HG03342 (cell line): ENCODE measurements around the gene SCN8A.

Experiments used
- ATAC-seq: cut with Tn5 transposase; IDR thresholded peaks from one replicate; pipeline ENCODE4 v1.9.1; 2021; ENCODE audit warnings: mild to moderate bottlenecking, moderate library complexity; ENCODE audit not compliant: unreplicated experiment

SCN8A gene

DNA sequence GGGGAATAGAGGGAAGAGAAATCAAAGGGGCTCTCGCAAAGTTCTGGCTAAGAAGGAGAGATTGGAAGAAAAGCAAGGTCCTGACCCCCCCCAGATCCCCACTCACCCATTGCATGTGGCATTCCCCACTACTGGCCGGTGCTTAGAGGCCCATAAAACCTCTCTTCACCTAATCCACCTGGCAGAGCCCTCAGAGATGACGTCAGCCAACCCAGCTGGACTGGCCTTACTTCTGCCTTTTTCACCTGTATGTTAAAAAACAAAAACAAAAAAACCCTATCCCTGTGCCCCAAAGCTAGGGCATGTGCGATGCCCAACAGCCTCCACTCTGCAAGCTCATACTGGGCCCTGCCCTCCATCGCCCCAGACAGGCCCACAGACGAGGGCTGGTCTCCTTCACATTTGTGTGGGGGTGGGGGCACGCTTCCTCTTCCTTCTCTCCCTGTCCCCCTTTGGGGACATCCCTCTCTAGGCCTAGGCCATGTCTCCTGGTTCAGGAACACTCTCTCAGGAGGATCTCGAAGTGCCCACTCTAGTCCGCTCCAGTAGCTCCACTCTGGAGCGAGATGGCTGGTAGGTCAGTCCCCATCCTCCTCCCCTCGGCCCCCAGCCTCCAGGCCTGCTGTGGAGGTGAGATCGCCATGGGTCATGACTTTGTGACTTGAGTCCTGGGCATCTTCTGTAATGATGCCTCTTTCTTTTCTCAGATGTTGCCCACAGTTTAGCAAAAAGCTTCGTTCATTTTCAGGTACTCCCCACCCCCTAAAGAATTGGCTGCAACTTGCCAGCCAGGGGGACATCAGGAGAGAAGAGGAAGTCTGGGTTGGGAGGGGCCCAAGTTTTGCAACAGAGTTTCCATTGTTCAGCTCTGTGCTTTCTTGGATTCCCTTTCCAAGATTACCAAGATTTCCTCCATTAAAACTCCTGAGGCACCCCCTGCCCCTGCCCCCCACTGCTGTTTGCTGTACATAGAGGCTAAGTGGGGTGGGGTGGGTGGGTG is 220.5 kb downstream of the SCN8A start:
- ATAC-seq, result no peak

DNA sequence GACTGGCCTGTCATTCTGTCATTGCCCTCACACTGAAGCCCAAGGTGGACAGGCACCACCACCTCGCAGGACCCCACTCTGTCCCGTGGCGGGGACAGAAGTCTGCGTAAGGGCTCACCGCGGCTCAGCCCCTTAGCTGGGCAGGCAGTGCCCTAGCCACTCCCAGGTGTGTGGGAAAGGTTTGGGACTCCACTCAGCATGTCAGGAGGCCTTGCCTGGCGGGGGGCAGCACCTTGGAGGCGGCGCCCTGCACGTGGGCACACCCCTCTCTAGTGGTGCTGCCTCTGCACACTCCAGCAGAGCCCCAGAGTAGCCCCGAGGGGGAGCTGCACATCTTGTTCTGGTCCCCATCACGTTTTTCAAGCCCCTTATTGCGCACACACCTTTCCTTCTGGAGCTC is 221.8 kb downstream of the SCN8A start:
- ATAC-seq, result no peak

DNA sequence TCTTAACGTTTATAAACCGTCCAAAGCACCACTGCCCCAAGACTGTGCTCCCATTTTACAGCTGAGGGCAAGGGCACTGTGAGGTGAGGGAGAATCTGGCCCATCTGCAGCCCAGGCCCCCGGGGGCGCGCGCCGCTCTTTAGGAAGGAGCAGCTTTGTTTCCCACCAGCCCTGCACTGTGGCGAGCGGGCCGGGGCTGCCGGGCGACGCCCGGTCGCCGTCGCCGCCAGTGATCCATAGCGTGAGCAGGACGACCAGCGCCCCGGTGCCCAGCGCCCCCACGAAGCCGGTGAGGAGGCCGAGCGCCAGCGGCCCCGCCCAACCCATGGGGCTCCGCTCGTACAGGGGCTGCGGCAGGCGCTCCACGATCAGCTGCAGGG is 222.9 kb downstream of the SCN8A start:
- ATAC-seq, result no peak

DNA sequence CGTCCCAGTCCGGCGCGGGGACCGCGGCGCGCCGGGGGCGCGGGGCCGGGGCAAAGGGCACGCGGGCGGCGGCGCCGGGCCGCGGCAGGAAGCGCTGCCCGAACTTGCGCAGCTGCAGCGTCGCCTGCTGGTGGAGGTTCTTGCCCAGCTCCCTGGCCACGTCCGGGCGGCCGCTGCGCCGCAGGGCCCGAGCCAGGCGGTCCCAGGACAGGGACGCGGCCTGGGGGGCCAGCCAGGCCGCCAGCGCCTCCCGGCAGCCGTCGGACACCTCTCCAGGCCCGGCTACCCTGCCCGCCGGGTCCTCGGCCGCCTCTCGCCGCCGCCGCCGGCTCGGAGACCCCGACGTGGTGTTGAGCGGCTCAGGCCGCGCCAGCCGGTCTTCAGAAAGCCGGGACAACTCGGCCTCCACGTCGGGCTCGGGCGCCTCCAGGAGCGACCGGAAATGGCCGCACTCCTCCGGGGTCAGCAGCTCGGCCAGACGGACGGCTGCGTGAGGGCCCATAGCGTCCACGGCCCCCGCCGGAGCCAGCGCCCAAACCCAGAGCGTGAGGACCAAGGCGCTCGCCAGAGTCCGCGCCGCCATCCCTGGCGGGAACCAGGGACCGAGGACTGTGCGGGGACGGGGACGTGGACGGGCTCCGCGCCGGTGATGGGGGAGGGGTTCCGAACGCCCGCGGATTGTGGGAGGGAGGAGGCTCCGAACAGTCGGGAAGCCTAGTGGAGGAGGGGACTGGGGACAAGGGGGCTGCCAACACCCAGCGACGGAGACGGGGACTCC is 223.5 kb downstream of the SCN8A start:
- no peak for ATAC-seq

DNA sequence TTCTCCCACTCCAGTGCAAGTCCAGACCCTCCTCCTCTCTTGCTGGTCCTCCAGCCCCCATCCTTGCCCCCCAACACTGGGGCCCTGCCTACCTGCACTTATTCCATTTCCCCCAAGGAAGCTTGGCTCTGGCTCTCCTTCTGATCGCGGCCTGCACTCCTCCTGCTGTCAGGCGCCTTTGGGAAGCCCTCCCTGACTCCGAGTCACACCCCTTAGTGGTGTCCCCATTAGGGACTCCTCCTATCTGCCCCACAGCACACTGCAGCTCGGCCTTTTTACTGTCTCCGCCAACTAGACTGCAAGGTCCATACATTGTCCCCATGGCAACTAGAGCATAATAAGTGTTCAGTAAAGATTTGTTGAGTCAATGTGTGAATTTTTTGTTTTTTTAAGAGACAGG is 224.5 kb downstream of the SCN8A start:
- ATAC-seq, result no peak

DNA sequence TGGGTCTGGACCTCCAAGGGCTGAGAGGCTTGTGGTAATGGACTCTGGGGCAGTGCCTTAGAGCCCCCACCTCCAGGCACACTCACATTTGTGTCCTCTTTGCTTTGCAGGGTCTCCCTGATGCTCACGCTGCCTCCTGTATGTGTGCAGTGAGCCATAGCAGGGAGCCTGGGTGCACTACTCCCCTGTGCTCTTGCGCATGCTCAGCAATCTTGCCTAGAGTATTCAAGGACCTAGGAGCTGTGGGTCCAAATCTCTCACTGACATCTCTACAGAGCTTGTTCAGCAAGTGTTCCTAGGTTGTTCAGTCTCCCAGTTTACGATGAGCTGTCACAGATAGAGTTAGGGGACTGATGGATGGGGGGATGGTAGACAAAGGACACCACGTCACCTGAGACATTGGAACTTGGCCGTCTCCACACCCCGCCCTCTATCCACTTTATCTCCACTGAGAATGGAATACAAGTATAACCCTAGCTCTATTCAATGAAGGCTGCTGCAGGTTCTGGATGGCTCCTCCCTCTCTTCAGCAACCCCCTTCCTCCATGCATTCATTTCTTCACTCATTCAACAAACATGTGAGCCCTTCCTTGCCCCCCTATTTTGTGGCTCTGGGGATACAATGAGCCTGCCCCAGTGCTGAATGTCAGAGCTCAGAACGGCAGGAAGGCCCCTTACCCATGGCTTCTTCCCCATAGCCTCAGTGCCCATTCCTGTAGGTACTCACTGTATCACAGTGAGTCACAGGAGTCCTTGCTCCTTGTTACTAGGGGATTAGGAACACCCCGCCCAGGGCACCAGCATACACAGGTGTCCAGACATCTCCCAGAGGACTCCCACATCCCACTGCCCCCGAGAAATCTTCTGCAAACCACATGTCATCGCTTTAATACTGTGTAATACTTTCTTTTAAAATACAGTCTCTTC is 226.3 kb downstream of the SCN8A start:
- ATAC-seq, result no peak

DNA sequence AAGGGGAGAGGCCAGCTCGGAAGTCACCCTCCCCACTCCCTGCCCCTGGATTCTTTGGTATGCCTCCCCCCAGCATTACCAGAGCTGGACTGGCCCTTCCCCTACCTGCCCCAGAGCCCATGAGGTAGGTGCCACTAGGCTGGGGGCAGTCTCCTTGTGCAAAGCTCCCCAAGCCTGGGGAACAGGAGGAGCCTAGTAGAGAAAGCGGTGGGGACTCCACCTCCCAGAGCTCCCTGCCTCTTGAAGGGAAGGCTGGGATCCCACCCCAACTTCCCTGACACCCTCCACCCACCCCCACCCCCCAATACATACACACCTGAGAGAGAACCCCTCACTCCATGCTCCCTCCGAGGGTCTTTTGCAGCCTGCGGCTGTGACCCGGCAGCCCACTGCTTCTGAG is 227.1 kb downstream of the SCN8A start:
- ATAC-seq, result no peak

DNA sequence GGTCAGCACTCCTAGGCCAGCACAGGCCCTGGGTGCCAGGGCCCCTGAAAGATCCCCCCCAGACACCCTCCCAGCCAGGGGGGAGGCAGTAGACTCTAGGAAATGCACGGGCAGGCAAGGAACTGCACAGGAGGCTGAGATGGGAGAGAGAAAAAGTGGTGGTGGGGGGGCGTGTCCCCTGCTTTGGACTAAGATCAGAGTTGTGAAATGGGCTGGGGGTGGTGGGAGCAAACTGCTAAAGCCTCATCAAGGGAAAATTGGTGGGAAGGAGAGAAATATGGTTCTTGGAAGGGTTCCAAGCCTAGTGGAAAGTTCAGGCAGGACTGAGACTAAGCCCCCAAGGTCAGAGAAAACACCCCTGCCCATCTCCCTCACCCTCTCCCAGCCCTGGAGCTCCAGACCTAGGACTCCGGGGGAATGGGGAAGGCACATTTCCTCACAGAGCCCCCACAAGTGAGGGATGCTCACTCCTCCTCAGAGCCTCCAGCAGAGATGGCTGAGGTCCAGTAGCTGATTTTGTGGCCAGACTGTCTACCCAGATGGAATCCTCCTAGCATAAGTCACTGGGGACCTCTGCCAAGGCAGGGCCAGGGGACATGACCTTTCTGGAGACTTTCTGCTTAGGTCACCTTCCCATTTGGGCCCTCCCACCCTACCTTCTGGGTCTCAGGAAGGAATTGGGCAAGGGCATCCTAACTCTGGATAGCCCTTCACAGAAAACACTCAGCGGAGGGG is 227.7 kb downstream of the SCN8A start:
- no peak for ATAC-seq

DNA sequence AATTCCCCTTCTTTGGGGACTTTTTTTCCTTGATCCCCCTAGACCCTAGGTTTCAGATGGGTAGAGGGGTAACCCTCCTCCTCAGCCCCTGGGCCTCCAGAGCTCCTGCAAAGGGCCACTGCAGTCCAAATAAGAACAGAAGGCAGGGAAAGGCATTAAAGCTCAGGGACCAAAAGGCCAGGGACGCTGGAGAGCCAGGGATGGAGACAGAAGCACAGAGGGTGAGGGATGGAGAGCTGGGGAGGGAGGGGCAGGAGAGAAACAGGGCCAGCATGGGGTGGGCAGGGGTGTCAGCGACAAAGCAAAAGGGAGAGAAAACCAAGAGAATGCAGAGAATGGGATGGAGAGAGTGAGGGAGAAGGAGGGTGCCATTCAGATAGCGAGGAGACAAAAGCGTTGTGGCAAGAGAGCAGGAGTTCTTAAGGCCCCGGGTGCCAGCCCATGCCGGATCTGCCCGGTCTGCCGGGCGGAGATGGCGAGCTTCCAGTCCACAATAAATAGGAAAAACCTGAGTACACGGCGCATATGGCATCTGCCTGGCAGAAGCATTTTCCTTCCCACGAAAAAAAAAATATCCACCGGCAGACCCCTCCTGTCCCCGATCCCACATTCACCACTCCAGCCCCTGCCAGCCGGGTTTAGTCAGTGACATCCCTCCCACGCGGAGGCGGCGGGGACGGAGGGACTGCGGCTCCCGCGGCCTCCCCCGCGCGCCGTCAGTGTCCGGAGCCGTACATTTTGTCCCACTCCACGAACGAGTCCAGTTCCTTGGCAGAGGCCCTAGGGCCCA is 228.9 kb downstream of the SCN8A start:
- ATAC-seq, result no peak

DNA sequence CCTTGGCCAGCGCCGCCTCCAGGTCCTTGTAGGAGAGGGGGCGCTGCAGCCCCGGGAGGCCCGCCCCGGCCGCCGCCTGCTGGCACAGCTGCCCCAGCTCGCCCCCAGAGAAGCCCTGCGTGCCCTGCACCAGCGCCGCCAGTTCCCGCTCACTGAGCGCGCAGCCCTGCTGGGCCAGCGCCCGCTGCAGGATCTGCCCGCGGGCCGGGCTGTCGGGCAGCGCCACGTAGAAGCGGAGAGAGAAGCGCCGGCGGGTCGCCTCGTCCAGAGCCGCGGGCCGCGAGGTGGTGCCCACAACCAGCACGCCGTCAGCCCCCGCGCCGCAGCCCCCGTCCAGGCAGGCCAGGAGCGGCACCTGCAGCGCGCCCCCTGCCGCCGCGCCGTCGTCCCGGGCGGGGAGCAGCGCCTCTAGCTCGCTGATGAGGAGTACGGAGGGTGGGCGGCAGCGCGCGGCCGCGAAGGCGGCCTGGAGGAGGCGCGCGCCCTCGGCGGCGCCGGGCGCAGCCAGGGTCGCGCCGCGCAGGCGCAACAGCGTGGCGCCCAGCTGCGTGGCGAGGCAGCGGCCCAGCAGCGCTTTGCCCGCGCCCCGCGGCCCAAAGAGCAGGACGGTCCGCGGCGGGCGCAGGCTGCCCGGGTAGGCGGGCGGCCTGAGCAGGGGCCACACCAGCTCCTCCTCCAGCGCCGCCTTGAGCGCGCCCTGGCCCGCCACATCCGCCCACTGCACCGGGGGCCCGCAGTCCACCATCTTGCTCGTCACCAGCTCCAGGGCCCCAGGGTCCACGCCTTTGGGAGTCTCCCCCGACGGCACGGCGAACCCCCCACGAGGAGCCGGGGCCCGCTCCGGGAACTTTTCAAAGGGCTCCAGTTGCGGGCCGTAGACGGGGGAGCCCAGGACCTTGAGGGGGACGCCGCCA is 229.8 kb downstream of the SCN8A start:
- ATAC-seq, result no peak

DNA sequence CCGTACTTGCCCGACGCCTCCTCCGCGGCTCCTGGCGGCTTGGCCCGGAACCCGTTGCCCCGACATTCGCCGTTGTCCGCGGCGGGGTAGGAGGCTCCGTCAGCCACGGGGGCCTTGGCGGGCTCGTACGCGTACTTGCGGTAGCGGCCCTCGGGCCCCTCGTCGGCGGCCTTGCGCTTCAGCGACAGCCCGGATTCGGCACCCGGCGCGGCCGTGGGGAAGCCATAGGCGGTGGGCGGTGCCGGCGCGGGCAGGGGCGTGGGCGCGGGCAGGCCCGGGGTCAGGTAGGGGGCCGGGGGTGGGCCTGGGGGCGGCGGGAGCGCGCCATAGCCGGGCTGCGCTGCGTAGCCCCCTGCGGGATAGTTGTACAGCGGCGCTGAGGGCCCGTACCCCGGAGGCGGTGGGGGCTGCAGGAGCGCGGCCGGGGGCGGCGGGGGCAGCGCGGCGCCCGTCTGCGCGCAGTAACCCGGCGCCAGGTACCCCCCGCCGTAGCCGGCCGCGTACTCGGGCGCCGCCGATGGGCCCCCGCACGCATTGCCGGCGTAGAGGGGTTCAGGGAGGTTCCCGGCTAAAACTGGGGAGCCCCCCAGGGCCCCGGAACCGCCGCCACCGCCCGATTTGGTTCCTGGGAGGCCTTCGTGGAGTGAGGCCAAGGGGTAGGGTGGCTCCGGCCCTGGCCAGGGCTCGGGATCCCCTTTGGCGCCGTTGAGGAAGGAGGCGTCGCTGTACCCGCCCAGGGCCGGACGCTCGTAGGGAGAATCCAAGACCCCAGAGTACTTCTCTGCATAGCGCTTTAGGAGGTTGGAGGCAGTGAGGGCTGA is 230.6 kb downstream of the SCN8A start:
- ATAC-seq, result no peak

DNA sequence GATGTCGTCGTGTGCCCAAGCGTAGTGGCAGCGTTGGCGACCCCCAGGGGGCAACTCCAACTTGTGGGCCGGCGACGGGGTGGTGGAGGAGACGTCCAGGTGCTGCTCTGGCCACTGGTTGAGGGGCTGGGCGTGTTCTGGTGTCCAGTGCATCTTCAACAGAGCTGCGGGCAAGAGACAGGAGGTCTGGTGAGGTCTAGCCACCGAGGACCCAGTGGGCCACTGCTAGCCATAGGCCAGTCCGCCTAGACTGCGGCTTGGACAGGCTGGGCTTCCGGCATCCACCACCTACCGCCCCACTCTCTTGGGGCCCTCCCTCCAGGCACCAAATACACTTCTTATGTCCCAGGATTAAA is 231.2 kb downstream of the SCN8A start:
- no peak for ATAC-seq

DNA sequence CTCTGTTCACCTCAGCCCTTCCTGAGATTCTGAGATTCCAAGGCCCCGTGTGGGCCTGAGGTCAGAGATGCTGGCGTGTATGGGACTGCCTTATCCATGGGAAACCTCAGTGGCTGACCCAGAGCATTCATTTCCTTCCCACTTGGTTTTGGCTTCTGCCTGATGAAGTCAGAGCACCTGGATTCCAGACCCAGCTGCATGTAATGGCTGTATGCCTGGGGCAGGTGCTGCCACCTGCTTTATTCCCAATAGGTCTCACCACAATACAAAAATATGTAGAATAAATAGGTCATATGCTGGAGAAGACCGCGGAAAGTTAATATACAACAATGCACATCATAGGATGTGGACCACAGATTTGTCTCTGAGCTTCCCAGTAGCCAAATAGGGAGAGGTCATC is 231.9 kb downstream of the SCN8A start:
- ATAC-seq, result no peak

DNA sequence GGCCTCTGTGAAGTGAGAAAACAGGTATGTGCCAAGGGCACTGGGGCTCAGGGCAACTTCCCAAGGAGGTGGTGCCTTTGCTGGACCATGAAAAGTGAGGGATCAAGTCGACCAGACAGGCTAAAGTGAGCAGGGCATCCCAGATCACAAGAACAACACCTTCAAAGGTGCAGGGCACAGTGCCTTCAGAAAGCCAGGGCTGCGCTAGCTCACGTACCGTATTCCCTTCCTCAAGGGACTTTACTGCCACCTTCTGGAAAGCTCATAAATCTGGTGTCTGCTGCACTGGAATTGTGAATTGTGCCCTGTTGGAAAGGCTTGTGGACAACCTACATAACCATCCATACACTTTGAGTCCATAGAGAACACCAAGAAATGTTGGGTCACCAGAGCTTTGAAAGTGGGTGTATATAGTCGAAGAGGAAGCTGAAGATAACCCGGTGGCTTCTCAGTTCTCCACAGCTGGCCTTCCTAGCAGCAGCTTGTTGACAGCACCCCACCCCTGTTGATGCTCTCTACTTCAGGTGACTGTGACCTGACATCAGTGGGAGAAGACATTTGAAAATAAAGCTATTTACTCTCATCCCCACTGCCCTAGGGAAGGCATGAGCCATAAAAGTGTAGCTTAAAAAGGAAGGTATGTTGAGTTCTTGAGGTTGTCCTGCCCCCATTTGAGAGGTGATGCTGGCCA is 233.0 kb downstream of the SCN8A start:
- ATAC-seq, result no peak

DNA sequence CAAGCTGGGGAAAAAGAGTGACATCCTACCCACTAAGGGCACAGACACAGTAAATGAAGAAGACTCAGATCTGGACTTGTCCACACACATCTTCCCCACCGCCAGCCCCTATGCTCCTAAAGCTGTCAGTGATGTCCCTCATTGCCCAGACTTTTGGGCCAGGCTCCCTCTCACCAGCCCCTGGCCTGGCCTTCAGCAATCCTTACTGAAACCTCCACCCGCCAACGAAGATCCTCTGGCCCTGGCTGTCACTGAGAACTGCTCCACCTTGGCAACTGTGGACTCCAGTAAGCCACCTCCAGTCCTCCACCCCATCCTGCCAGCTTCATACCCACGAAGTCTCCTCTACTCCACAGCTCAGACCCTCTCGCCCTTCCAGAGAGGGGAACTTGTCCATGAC is 234.2 kb downstream of the SCN8A start:
- no peak for ATAC-seq

DNA sequence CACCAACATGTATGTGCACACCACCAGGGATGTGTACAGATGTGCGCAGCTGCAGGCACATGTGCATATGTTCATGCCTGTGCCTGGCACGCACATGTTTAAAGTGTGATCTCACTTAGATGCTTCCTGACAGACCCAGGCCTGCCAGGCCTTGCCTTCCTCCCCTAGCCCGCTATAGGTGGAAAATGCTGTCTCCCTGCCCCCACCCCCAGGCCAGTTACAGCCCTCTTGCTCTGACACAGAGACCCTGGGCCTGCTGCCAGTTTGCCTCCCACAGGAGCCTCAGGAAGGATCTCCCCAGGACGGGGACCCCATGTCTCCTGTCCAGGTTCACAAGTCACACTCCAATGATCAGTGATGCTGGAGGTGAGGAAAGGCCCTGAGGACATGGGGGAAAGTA is 235.8 kb downstream of the SCN8A start:
- no peak for ATAC-seq
